ENCODE measurements around the gene CREBL2. TPM values are rescaled to one million over a fixed set of nuclear protein-coding genes. Genes with fewer than 3 reads are reported as not detected.

The CREBL2 gene
- total RNA-seq, 1 experiment from 2014 or later = 18.3 TPM

DNA sequence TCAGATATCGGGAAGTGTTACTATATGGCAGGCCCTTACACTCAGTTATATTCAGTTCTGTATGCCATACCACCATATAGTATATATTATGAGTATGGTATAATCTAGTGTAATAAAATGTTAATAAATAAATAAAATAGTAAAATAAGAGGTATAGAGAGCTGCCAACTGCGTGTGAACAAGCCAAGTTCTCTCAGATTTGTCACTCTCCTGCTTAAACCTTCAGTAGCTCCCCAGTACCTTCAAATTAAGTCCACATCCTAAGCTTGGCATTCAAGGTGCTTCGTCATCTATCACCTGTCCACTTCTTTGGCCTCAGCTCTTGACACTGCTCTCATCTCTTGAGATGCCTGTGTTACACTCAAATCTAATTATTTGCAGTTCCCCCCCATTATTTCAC, 12.8 kb upstream of the CREBL2 start:
- H3K4ac ChIP-seq (ENCODE audit: low read depth, low read length) = no peak overlapping the region
- no peak overlapping the region for H2AFZ ChIP-seq (ENCODE audit: low read length)
- no peak overlapping the region for H2BK12ac ChIP-seq (ENCODE audit: insufficient read length, low read depth, low read length)
- H4K8ac ChIP-seq (replicated peaks; ENCODE audit: insufficient read length, low read depth, low read length) = no peak overlapping the region
- no peaks in the 10 kb centered on the region for H3K23me2 ChIP-seq (ENCODE audit: insufficient read length, low read depth, low read length, poor library complexity, severe bottlenecking)
- no peak overlapping the region for H3K9ac ChIP-seq (ENCODE audit: extremely low read depth, insufficient read length, low read length)
- no peak overlapping the region for H4K5ac ChIP-seq (ENCODE audit: insufficient read length, low read depth, low read length)
- no peak for DNase-seq
- no peak overlapping the region for H3K18ac ChIP-seq (ENCODE audit: insufficient read length, low read depth, low read length)
- H3K4me1 ChIP-seq (ENCODE audit: insufficient read depth, low read length) = peaks cover 4% of the 10 kb centered on the region; the same call in 1 of the 2 replicates
- H4K91ac ChIP-seq (ENCODE audit: insufficient read length, low read depth, low read length) = no peak overlapping the region
- H3K79me2 ChIP-seq (ENCODE audit: insufficient read depth, low read length) = no peaks in the 10 kb centered on the region
- H3K9me3 Mint-ChIP-seq = no peaks in the 10 kb centered on the region; a peak in 2 of 5 replicates
- H3K4me2 ChIP-seq (ENCODE audit: insufficient read depth, insufficient read length, low read length) = no peak overlapping the region
- H3T11ph ChIP-seq (ENCODE audit: low read length) = no peak overlapping the region
- no CpG with 5 or more reads among the region's 3 CpGs for WGBS (ENCODE audit: extremely low coverage, insufficient read length, low lambda C conversion rate)
- no peaks in the 10 kb centered on the region for H3K79me1 ChIP-seq (ENCODE audit: insufficient read depth, low read depth, low read length, poor library complexity, severe bottlenecking)
- no peak overlapping the region for H2AK5ac ChIP-seq (ENCODE audit: insufficient read length, low read length)
- H3K36me3 Mint-ChIP-seq (ENCODE audit: insufficient read depth in 1 of 3, low read depth in 3 of 3) = no peaks in the 10 kb centered on the region
- H3K27ac Mint-ChIP-seq = no peak overlapping the region
- H3K23ac ChIP-seq (ENCODE audit: insufficient read length, low read depth, low read length) = no peak overlapping the region
- H2BK5ac ChIP-seq (ENCODE audit: insufficient read length, low read length) = no peak overlapping the region
- no peaks in the 10 kb centered on the region for H4K20me1 ChIP-seq (ENCODE audit: control insufficient read depth, insufficient read depth, insufficient read length)
- TF ChIP-seq, protein P1, sequence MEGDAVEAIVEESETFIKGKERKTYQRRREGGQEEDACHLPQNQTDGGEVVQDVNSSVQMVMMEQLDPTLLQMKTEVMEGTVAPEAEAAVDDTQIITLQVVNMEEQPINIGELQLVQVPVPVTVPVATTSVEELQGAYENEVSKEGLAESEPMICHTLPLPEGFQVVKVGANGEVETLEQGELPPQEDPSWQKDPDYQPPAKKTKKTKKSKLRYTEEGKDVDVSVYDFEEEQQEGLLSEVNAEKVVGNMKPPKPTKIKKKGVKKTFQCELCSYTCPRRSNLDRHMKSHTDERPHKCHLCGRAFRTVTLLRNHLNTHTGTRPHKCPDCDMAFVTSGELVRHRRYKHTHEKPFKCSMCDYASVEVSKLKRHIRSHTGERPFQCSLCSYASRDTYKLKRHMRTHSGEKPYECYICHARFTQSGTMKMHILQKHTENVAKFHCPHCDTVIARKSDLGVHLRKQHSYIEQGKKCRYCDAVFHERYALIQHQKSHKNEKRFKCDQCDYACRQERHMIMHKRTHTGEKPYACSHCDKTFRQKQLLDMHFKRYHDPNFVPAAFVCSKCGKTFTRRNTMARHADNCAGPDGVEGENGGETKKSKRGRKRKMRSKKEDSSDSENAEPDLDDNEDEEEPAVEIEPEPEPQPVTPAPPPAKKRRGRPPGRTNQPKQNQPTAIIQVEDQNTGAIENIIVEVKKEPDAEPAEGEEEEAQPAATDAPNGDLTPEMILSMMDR (conservative IDR thresholded peaks at IDR 0.05) = no peak
- peaks cover 5 to 11% of the 10 kb centered on the region in 2 experiments; a peak in 2 of 4 replicates for H3K4me1 Mint-ChIP-seq
- no peak overlapping the region for H3K27ac ChIP-seq (ENCODE audit: insufficient read length, low read depth, low read length)
- no peak overlapping the region for H2BK20ac ChIP-seq (ENCODE audit: low read depth, low read length, poor library complexity, severe bottlenecking)
- H3K4me3 Mint-ChIP-seq = no peak overlapping the region
- no peak overlapping the region for H2BK15ac ChIP-seq (ENCODE audit: low read depth, low read length)
- no peaks in the 10 kb centered on the region for H3K27me3 ChIP-seq (ENCODE audit: insufficient read depth, low read length)
- no peak overlapping the region for H3K56ac ChIP-seq (ENCODE audit: insufficient read length, low read depth, low read length)
- H3K9me3 ChIP-seq (ENCODE audit: control insufficient read depth, low read depth, low read length) = no peaks in the 10 kb centered on the region
- no peak overlapping the region for H2BK120ac ChIP-seq (ENCODE audit: low read depth, low read length, poor library complexity, severe bottlenecking)
- no peaks in the 10 kb centered on the region for H3K27me3 Mint-ChIP-seq (ENCODE audit: low read depth)
- H3K14ac ChIP-seq (ENCODE audit: insufficient read depth, low read length) = no peak overlapping the region
